Effector memory CD4-positive, alpha-beta T cell (primary cell): ENCODE measurements around the gene TENT4B.

Experiments used
- DNase-seq, 3 donors: peaks; one replicate each; pipeline ENCODE4 v3.0.0-alpha.2; 2020
- H3K27ac ChIP-seq: 2 replicates; pipeline ENCODE4 v1.7.0; 2013; ENCODE audit warnings: mild to moderate bottlenecking, low read length, moderate library complexity; ENCODE audit not compliant: insufficient read depth, poor library complexity, severe bottlenecking
- H3K27me3 ChIP-seq: replicated peaks from 2 replicates; pipeline ENCODE4 v1.7.0; 2013; ENCODE audit warnings: mild to moderate bottlenecking, low read length; ENCODE audit not compliant: insufficient read depth, control insufficient read depth, poor library complexity, severe bottlenecking
- H3K36me3 ChIP-seq: 2 replicates; pipeline ENCODE4 v1.7.0; 2013; ENCODE audit warnings: mild to moderate bottlenecking, low read length, moderate library complexity; ENCODE audit not compliant: control insufficient read depth, insufficient read depth
- H3K4me1 ChIP-seq: 2 replicates; pipeline ENCODE4 v1.7.0; 2013; ENCODE audit warnings: low read length, mild to moderate bottlenecking; ENCODE audit not compliant: control insufficient read depth, insufficient read depth, poor library complexity, severe bottlenecking
- H3K4me3 ChIP-seq: 2 replicates; pipeline ENCODE4 v1.7.0; 2013; ENCODE audit warnings: low read length, low read depth, mild to moderate bottlenecking; ENCODE audit not compliant: insufficient read depth, poor library complexity, severe bottlenecking
- H3K9me3 ChIP-seq: 2 replicates; pipeline ENCODE4 v1.7.0; 2013; ENCODE audit warnings: mild to moderate bottlenecking, low read length, moderate library complexity; ENCODE audit not compliant: control insufficient read depth

The TENT4B gene

GRCh38 chr16:50252874-50253513, 99.9 kb downstream of the TENT4B start:
- no peaks in the 10 kb centered on the region for H3K27me3 ChIP-seq
- DNase-seq = no peak
- no peaks in the 10 kb centered on the region for H3K4me1 ChIP-seq
- H3K27ac ChIP-seq = no peak overlapping the region
- H3K36me3 ChIP-seq = no peaks in the 10 kb centered on the region
- H3K9me3 ChIP-seq = no peaks in the 10 kb centered on the region
- no peak overlapping the region for H3K4me3 ChIP-seq

GRCh38 chr16:50253514-50253910, 100.4 kb downstream of the TENT4B start:
- no peaks in the 10 kb centered on the region for H3K27me3 ChIP-seq
- H3K4me1 ChIP-seq = no peaks in the 10 kb centered on the region
- no peak for DNase-seq
- H3K9me3 ChIP-seq = no peaks in the 10 kb centered on the region
- no peak overlapping the region for H3K27ac ChIP-seq
- no peak overlapping the region for H3K4me3 ChIP-seq
- H3K36me3 ChIP-seq = no peaks in the 10 kb centered on the region

GRCh38 chr16:50254072-50254471, 101.0 kb downstream of the TENT4B start:
- no peak for DNase-seq
- H3K9me3 ChIP-seq = no peaks in the 10 kb centered on the region
- H3K27ac ChIP-seq = no peak overlapping the region

GRCh38 chr16:50255538-50255937, 102.4 kb downstream of the TENT4B start:
- Histone ChIP-seq H3K27ac (no peak overlapping the region), H3K9me3 (no peaks in the 10 kb centered on the region), H3K4me1 (no peaks in the 10 kb centered on the region), H3K27me3 (no peaks in the 10 kb centered on the region), H3K4me3 (no peak overlapping the region), H3K36me3 (no peaks in the 10 kb centered on the region)
- DNase-seq = no peak

More at GRCh38 chr16:50254072-50254471, 101.0 kb downstream of the TENT4B start:
- Histone ChIP-seq H3K4me1 (no peaks in the 10 kb centered on the region), H3K4me3 (no peak overlapping the region), H3K27me3 (no peaks in the 10 kb centered on the region), H3K36me3 (no peaks in the 10 kb centered on the region)

GRCh38 chr16:50256604-50257003, 103.5 kb downstream of the TENT4B start:
- no peak for DNase-seq
- H3K27me3 ChIP-seq = no peaks in the 10 kb centered on the region
- no peak overlapping the region for H3K27ac ChIP-seq
- H3K4me1 ChIP-seq = no peaks in the 10 kb centered on the region
- no peaks in the 10 kb centered on the region for H3K36me3 ChIP-seq
- H3K9me3 ChIP-seq = no peaks in the 10 kb centered on the region
- no peak overlapping the region for H3K4me3 ChIP-seq

GRCh38 chr16:50257876-50258275, 104.8 kb downstream of the TENT4B start:
- no peak overlapping the region for H3K27ac ChIP-seq
- no peaks in the 10 kb centered on the region for H3K4me1 ChIP-seq
- no peak for DNase-seq
- no peaks in the 10 kb centered on the region for H3K9me3 ChIP-seq
- no peaks in the 10 kb centered on the region for H3K36me3 ChIP-seq
- no peak overlapping the region for H3K4me3 ChIP-seq
- no peaks in the 10 kb centered on the region for H3K27me3 ChIP-seq

GRCh38 chr16:50259334-50260205, 106.5 kb downstream of the TENT4B start:
- no peaks in the 10 kb centered on the region for H3K9me3 ChIP-seq
- DNase-seq = no peak
- no peaks in the 10 kb centered on the region for H3K4me1 ChIP-seq
- H3K27me3 ChIP-seq = no peaks in the 10 kb centered on the region
- H3K27ac ChIP-seq = no peak overlapping the region
- no peaks in the 10 kb centered on the region for H3K36me3 ChIP-seq
- H3K4me3 ChIP-seq = no peak overlapping the region

GRCh38 chr16:50260206-50261159, 107.4 kb downstream of the TENT4B start:
- Histone ChIP-seq H3K9me3 (no peaks in the 10 kb centered on the region), H3K27me3 (no peaks in the 10 kb centered on the region), H3K4me1 (peaks cover 7% of the 10 kb centered on the region), H3K27ac (no peak overlapping the region), H3K36me3 (no peaks in the 10 kb centered on the region), H3K4me3 (no peak overlapping the region)
- no peak for DNase-seq

- Histone ChIP-seq H3K4me1 (peaks cover 14% of the 10 kb centered on the region), H3K27me3 (no peaks in the 10 kb centered on the region), H3K9me3 (no peaks in the 10 kb centered on the region), H3K36me3 (no peaks in the 10 kb centered on the region), H3K27ac (no peak overlapping the region), H3K4me3 (no peak overlapping the region)
- DNase-seq = no peak
Observed at GRCh38 chr16:50261160-50261706, 108.1 kb downstream of the TENT4B start.
